ENCODE data around the gene HLA-DRB5. TPM values are rescaled to one million over a fixed set of nuclear protein-coding genes. Genes with fewer than 3 reads are reported as not detected.

Gene HLA-DRB5
- total RNA-seq, 1 donor from 2014 or later = not detected

GRCh38 chr6:32566957-32567356 is 36.9 kb upstream of the HLA-DRB5 start:
- H3K36me3 ChIP-seq (ENCODE audit: control insufficient read depth, insufficient read depth, low read length) = no peaks in the 10 kb centered on the region
- H3K27me3 ChIP-seq (ENCODE audit: control insufficient read depth, insufficient read depth, low read length) = no peaks in the 10 kb centered on the region
- no peak overlapping the region for H3K4me3 ChIP-seq (ENCODE audit: low read depth, low read length)
- TF ChIP-seq, protein P1, sequence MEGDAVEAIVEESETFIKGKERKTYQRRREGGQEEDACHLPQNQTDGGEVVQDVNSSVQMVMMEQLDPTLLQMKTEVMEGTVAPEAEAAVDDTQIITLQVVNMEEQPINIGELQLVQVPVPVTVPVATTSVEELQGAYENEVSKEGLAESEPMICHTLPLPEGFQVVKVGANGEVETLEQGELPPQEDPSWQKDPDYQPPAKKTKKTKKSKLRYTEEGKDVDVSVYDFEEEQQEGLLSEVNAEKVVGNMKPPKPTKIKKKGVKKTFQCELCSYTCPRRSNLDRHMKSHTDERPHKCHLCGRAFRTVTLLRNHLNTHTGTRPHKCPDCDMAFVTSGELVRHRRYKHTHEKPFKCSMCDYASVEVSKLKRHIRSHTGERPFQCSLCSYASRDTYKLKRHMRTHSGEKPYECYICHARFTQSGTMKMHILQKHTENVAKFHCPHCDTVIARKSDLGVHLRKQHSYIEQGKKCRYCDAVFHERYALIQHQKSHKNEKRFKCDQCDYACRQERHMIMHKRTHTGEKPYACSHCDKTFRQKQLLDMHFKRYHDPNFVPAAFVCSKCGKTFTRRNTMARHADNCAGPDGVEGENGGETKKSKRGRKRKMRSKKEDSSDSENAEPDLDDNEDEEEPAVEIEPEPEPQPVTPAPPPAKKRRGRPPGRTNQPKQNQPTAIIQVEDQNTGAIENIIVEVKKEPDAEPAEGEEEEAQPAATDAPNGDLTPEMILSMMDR (IDR thresholded peaks at IDR 0.05; ENCODE audit: insufficient read depth, low read length, poor library complexity, severe bottlenecking) = no peak
- DNase-seq (ENCODE audit: low read depth) = no peak

- TF ChIP-seq, protein P1 (IDR thresholded peaks at IDR 0.05; ENCODE audit: insufficient read depth, low read length, poor library complexity, severe bottlenecking) = no peak
- no peak overlapping the region for H3K4me3 ChIP-seq (ENCODE audit: low read depth, low read length)
- H3K36me3 ChIP-seq (ENCODE audit: control insufficient read depth, insufficient read depth, low read length) = no peaks in the 10 kb centered on the region
- no peak for DNase-seq (ENCODE audit: low read depth)
- H3K27me3 ChIP-seq (ENCODE audit: control insufficient read depth, insufficient read depth, low read length) = no peaks in the 10 kb centered on the region
Observed at GRCh38 chr6:32565511-32565910, 35.4 kb upstream of the HLA-DRB5 start.

GRCh38 chr6:32562940-32563339 is 32.9 kb upstream of the HLA-DRB5 start:
- Histone ChIP-seq H3K36me3 (ENCODE audit: control insufficient read depth, insufficient read depth, low read length) (no peaks in the 10 kb centered on the region), H3K4me3 (ENCODE audit: low read depth, low read length) (no peak overlapping the region), H3K27me3 (ENCODE audit: control insufficient read depth, insufficient read depth, low read length) (no peaks in the 10 kb centered on the region)
- DNase-seq (ENCODE audit: low read depth) = no peak
- TF ChIP-seq, protein P1 (IDR thresholded peaks at IDR 0.05; ENCODE audit: insufficient read depth, low read length, poor library complexity, severe bottlenecking) = no peak

GRCh38 chr6:32559747-32560146 is 29.7 kb upstream of the HLA-DRB5 start:
- DNase-seq (ENCODE audit: low read depth) = no peak

DNA sequence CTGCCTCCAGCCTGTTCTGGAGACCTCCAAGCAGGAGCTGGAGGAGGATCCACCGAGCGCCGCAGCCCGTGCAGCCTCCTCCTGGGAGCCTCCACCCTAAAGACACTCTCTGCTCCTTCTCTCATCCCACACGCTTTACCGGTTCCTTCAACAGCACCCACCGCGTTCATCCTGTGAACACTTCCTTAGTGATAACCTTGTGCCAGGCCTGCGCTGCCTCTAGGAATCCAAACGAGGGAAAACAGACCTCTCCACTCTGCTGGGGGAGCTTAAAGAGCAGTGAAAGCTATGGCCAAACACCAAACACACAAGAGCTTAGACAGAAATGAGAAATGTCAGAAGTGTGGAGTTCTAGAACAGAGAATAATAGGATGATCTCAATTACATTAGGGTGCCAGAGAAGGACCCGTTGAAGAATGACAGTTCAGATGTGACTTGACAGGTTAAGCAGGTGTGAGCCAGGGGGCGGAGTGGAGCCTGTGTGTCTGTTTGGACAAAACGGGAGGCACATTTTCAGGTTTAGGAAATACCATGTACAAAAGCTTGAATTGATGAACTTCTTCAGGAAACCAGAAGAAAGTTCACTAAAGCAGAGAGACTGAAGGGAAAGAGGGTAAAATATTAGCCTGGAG is 28.5 kb upstream of the HLA-DRB5 start:
- DNase-seq (ENCODE audit: low read depth) = no peak
- no peaks in the 10 kb centered on the region for H3K27me3 ChIP-seq (ENCODE audit: control insufficient read depth, insufficient read depth, low read length)
- no peak overlapping the region for H3K4me3 ChIP-seq (ENCODE audit: low read depth, low read length)
- H3K36me3 ChIP-seq (ENCODE audit: control insufficient read depth, insufficient read depth, low read length) = no peaks in the 10 kb centered on the region
- TF ChIP-seq, protein P1 (IDR thresholded peaks at IDR 0.05; ENCODE audit: insufficient read depth, low read length, poor library complexity, severe bottlenecking) = no peak

More at GRCh38 chr6:32559747-32560146, 29.7 kb upstream of the HLA-DRB5 start:
- TF ChIP-seq, protein P1 (IDR thresholded peaks at IDR 0.05; ENCODE audit: insufficient read depth, low read length, poor library complexity, severe bottlenecking) = no peak
- Histone ChIP-seq H3K36me3 (ENCODE audit: control insufficient read depth, insufficient read depth, low read length) (no peaks in the 10 kb centered on the region), H3K4me3 (ENCODE audit: low read depth, low read length) (no peak overlapping the region), H3K27me3 (ENCODE audit: control insufficient read depth, insufficient read depth, low read length) (no peaks in the 10 kb centered on the region)

Data from kidney epithelial cell (primary cell).